OCI-LY7 (cell line): ENCODE data around the gene MTHFD1L.

Experiments
- EZH2phosphoT487 ChIP-seq: fragments of 200-600 bp; sonication (generic); IDR thresholded peaks from 2 replicates; pipeline ENCODE4 v1.6.1; 2018; ENCODE audit warnings: low read depth, borderline replicate concordance, mild to moderate bottlenecking, mixed run types, antibody characterized with exemption, low read length, moderate library complexity, mixed read lengths
- TF ChIP-seq, protein P1 (sequence below): fragments of 200-600 bp; sonication (generic); conservative IDR thresholded peaks from 2 replicates; pipeline ENCODE4 v1.5.1; 2014; ENCODE audit warnings: mild to moderate bottlenecking, antibody characterized with exemption, low read length, moderate library complexity, mixed read lengths

DNA sequence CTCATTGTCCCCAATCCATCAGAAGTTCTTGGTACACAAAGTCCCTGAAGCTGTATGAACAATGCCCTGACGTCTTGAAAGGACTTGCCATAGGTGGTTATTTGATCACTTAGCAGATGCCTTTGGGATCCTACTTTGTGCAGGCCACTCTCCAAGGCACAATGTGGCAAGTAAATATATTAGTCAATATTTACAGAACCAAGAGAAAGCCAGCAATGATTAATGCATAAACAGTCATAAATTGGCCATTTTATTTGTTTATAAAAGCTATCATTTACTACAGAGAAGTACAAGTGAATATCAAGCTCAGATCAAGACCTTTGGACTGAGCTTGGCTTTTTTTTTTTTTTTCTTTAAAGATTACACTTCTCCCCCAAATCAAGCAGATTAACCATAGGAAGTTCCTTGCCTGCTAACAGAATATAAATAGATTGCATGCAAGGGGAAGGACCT is 161.8 kb downstream of the MTHFD1L start:
- TF ChIP-seq, protein P1, sequence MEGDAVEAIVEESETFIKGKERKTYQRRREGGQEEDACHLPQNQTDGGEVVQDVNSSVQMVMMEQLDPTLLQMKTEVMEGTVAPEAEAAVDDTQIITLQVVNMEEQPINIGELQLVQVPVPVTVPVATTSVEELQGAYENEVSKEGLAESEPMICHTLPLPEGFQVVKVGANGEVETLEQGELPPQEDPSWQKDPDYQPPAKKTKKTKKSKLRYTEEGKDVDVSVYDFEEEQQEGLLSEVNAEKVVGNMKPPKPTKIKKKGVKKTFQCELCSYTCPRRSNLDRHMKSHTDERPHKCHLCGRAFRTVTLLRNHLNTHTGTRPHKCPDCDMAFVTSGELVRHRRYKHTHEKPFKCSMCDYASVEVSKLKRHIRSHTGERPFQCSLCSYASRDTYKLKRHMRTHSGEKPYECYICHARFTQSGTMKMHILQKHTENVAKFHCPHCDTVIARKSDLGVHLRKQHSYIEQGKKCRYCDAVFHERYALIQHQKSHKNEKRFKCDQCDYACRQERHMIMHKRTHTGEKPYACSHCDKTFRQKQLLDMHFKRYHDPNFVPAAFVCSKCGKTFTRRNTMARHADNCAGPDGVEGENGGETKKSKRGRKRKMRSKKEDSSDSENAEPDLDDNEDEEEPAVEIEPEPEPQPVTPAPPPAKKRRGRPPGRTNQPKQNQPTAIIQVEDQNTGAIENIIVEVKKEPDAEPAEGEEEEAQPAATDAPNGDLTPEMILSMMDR = no peak
- no peak for TF ChIP-seq EZH2phosphoT487
